Adrenal gland (tissue), 5 donors: ENCODE data around the gene MARK3.

Experiments
- POLR2A ChIP-seq, 2 donors: fragments of 450-650 bp; IDR thresholded peaks; one replicate each; pipeline ENCODE4 v1.6.1; 2017; ENCODE audit warnings: antibody characterized with exemption in 2 of 2, mild to moderate bottlenecking in 2 of 2, moderate library complexity in 1 of 2
- TF ChIP-seq, protein P1 (sequence below), 6 experiments: fragments of 450-650 bp in 4 of 6; fragments of 200-600 bp in 2 of 6; sonication (generic) in 1 of 6; IDR thresholded peaks; 1 replicate in 5 of 6; 2 replicates in 1 of 6; pipeline versions ENCODE4 v1.5.1 to v1.8.0; 2016 to 2021; ENCODE audit warnings: antibody characterized with exemption in 6 of 6, mild to moderate bottlenecking in 2 of 6, moderate library complexity in 1 of 6
- donor health status: DM: no; HTN: no; CAD: no.

DNA sequence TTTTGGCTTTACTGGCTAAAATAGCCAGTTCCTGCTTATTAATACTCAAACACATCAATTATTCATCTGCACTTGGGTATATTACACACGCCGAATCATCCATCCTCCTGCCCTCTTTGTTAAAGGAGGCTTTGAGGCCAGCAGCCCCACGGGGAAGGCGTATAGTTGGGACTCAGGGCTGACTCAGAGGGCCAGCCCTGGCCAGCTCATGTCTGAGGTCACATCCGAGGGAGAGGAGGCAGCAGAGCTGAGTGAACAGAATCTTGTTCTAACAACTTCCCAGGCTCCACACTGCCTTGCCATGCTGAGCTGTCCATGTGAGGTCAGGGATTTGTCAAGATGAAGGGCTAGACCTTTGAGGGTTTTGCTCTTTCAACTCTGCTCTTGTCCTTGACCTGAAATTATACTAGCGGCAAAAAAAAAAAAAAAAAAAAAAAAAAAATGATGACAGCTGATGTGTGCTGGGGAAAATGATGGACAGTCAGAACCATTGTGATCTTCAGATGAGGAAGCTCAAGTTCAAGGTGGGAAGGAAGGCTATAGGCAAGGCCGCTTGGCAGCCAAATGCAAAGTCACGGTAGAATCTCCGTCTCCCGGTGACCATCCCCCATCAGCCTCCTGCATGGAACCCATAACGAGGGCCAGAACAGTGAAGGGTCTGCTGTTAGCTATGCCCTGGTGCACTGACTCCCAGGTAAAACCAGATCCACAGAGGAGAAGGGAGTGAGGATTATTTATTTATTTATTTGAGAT, 12.5 kb upstream of the MARK3 start:
- TF ChIP-seq, protein P1, sequence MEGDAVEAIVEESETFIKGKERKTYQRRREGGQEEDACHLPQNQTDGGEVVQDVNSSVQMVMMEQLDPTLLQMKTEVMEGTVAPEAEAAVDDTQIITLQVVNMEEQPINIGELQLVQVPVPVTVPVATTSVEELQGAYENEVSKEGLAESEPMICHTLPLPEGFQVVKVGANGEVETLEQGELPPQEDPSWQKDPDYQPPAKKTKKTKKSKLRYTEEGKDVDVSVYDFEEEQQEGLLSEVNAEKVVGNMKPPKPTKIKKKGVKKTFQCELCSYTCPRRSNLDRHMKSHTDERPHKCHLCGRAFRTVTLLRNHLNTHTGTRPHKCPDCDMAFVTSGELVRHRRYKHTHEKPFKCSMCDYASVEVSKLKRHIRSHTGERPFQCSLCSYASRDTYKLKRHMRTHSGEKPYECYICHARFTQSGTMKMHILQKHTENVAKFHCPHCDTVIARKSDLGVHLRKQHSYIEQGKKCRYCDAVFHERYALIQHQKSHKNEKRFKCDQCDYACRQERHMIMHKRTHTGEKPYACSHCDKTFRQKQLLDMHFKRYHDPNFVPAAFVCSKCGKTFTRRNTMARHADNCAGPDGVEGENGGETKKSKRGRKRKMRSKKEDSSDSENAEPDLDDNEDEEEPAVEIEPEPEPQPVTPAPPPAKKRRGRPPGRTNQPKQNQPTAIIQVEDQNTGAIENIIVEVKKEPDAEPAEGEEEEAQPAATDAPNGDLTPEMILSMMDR (IDR thresholded peaks at IDR 0.05), result no peak
- no peak for TF ChIP-seq POLR2A (IDR thresholded peaks at IDR 0.05)
